Prostate gland (tissue), 2 donors: ENCODE results near the gene CNFN. TPM values are rescaled to one million over a fixed set of nuclear protein-coding genes. Genes with fewer than 3 reads are reported as not detected.
A peak's percentile ranks its signal among the peaks of the same experiment; 100 is the strongest.

Source experiments
- DNase-seq: peaks from one replicate; pipeline ENCODE4 v3.0.0-alpha.2; 2019; ENCODE audit warnings: low spot score
- H3K27ac ChIP-seq, 2 donors: fragments of 200-600 bp; sonication (generic); 2 replicates each; pipeline ENCODE4 v1.5.1; 2017 to 2019
- H3K27me3 ChIP-seq: fragments of 200-600 bp; sonication (generic); replicated peaks from 2 replicates; pipeline ENCODE4 v1.5.1; 2019; ENCODE audit not compliant: insufficient read depth
- H3K36me3 ChIP-seq, 2 donors: fragments of 200-600 bp; sonication (generic); 1 replicate in 1 of 2; 2 replicates in 1 of 2; pipeline versions ENCODE4 v1.5.1 to v1.8.1; 2017 to 2019
- H3K4me1 ChIP-seq: fragments of 200-600 bp; sonication (generic); replicated peaks from 2 replicates; pipeline ENCODE4 v1.5.1; 2019
- H3K4me3 ChIP-seq, 2 donors: fragments of 200-600 bp; sonication (generic); 2 replicates each; pipeline ENCODE4 v1.5.1; 2017 to 2019
- H3K9me3 ChIP-seq: fragments of 200-600 bp; sonication (generic); 2 replicates; pipeline ENCODE4 v1.5.1; 2017
- POLR2A ChIP-seq: fragments of 450-650 bp; IDR thresholded peaks from one replicate; pipeline ENCODE4 v1.6.1; 2016; ENCODE audit warnings: antibody characterized with exemption, mild to moderate bottlenecking
- POLR2AphosphoS5 ChIP-seq: sonication (generic); formaldehyde crosslinking; IDR thresholded peaks from one replicate; pipeline ENCODE4 v1.6.1; 2017; ENCODE audit warnings: antibody characterized with exemption
- WGBS: methylation state at CpG from one replicate; pipeline ENCODE4 v1.1.5; 2018; 5-methylcytosine and 5-hydroxymethylcytosine counted together
- intact Hi-C: fragments of 100-400 bp; cut with DNase I; formaldehyde crosslinking; loops from one replicate; pipeline ENCODE4 v1.14.2; 2022
- total RNA-seq, 2 donors: library from RNA; depleted of rRNA; stranded (reverse); fragments of >200 nt; gene quantifications; one replicate each; pipeline ENCODE4 v1.1.0, GENCODE V29; 2016
- TF ChIP-seq, protein P1 (sequence below), 4 experiments: fragments of 200-600 bp in 2 of 4; fragments of 450-650 bp in 2 of 4; sonication (generic) in 2 of 4; IDR thresholded peaks; 1 replicate in 3 of 4; 2 replicates in 1 of 4; pipeline ENCODE4 v1.5.1; 2016 to 2019; ENCODE audit warnings: antibody characterized with exemption in 4 of 4, mild to moderate bottlenecking in 2 of 4, moderate library complexity in 2 of 4

CNFN gene
- total RNA-seq, 2 donors from 2014 or later: 3.4 to 9.4 TPM

DNA sequence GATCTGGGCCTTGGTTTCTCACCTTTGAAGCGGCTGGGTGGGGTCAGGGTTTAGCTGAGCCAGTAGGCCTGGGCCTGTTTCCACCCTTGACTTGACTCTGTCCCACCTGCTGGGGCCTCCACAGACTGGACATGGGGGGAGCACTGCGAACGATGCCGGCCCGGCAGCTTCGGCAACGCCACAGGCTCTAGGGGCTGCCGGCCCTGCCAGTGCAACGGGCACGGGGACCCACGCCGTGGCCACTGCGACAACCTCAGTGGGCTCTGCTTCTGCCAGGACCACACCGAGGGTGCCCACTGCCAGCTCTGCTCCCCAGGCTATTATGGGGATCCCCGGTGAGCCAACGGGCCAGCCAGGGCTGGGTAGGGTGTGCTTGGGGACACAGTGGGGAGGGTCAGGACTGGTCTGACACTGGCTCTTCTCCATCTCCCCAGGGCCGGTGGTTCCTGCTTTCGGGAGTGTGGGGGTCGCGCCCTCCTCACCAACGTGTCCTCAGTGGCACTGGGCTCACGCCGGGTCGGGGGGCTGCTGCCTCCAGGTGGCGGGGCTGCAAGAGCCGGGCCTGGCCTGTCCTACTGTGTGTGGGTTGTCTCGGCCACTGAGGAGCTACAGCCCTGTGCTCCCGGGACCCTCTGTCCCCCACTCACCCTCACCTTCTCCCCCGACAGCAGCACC lies 36.6 kb downstream of the CNFN start:
- H3K4me1 ChIP-seq: no peaks in the 10 kb centered on the region
- 91% methylated on average over 22 of the region's 29 CpGs for WGBS
- TF ChIP-seq POLR2A (no peak), POLR2AphosphoS5 (no peak)
- TF ChIP-seq, protein P1, sequence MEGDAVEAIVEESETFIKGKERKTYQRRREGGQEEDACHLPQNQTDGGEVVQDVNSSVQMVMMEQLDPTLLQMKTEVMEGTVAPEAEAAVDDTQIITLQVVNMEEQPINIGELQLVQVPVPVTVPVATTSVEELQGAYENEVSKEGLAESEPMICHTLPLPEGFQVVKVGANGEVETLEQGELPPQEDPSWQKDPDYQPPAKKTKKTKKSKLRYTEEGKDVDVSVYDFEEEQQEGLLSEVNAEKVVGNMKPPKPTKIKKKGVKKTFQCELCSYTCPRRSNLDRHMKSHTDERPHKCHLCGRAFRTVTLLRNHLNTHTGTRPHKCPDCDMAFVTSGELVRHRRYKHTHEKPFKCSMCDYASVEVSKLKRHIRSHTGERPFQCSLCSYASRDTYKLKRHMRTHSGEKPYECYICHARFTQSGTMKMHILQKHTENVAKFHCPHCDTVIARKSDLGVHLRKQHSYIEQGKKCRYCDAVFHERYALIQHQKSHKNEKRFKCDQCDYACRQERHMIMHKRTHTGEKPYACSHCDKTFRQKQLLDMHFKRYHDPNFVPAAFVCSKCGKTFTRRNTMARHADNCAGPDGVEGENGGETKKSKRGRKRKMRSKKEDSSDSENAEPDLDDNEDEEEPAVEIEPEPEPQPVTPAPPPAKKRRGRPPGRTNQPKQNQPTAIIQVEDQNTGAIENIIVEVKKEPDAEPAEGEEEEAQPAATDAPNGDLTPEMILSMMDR (IDR thresholded peaks at IDR 0.05): no peak
- no peak overlapping the region for H3K4me3 ChIP-seq
- intact Hi-C loops: no loop called here
- H3K36me3 ChIP-seq: peaks cover 3 to 5% of the 10 kb centered on the region in 2 donors
- no peak overlapping the region for H3K27ac ChIP-seq
- no peaks in the 10 kb centered on the region for H3K27me3 ChIP-seq
- no peak for DNase-seq
- no peaks in the 10 kb centered on the region for H3K9me3 ChIP-seq

DNA sequence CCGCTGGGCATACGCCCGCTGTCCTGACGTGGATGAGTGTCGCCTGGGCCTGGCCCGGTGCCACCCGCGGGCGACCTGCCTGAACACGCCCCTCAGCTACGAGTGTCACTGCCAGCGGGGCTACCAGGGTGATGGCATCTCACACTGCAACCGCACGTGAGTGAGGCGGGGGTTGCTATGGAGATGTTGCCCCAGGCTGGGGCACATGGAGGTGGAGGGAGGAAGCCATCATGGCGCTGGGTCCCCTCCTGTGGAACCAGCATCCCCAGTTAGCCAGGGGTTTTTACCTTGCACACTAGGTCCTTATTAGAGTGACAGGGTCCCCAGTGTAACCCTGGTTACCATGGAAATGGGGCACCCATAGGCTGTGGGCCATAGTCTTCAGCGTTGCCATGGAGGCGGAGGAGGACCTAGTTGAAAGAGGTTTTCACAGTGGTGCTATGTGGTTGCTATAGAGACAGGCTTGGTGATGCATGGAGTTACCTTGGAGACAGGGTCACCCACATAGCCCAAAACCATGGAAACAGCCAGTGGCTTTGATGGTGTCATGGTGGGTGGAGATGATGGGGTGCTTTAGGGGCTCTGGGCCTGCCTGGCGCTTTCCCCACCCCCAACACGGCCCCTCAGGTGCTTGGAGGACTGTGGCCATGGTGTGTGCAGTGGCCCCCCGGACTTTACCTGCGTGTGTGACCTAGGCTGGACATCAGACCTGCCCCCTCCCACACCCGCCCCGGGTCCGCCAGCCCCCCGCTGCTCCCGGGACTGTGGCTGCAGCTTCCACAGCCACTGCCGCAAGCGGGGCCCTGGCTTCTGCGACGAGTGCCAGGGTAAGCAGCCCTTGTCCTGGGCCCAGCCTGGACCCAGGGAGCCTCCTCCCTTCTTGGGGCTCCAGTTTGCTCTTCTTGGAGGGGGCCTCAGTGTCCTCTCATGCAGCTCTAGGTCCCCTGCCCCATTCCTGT lies 37.5 kb downstream of the CNFN start:
- Histone ChIP-seq H3K4me1 (no peaks in the 10 kb centered on the region), H3K27ac (no peak overlapping the region), H3K27me3 (no peaks in the 10 kb centered on the region), H3K36me3 (peaks cover 4 to 5% of the 10 kb centered on the region in 2 donors), H3K9me3 (no peaks in the 10 kb centered on the region), H3K4me3 (no peak overlapping the region)
- no peak for TF ChIP-seq POLR2AphosphoS5
- no peak for TF ChIP-seq POLR2A
- intact Hi-C loops: no loop called here
- WGBS: 63% methylated on average over 26 of the region's 31 CpGs
- DNase-seq: peak; percentile 22

DNA sequence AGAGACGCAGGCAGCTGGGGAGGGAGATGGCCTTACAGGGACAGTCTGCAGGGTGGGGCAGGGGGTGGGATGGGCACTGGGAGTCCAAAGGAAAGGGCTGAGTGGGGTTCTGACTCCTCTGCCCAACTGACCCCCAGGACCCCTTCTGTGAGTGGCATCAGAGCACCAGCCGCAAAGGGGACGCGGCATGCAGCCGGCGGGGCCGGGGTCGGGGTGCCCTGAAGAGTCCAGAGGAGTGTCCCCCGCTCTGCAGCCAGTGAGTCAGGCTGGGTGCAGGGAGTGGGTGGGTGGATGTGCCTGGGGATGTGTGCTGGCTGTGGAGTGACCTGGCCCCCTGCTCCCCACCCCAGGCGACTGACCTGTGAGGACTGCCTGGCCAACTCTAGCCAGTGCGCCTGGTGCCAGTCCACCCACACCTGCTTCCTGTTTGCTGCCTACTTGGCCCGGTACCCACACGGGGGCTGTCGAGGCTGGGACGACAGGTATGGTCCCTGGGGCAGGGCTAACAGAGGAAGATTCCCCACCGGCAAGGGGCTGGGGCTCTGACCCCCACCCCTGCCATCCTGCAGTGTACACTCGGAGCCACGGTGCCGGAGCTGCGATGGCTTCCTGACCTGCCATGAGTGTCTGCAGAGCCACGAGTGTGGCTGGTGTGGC lies 38.9 kb downstream of the CNFN start:
- intact Hi-C loops: no loop called here
- H3K27me3 ChIP-seq: no peaks in the 10 kb centered on the region
- H3K27ac ChIP-seq: no peak overlapping the region
- no peaks in the 10 kb centered on the region for H3K9me3 ChIP-seq
- H3K4me1 ChIP-seq: no peaks in the 10 kb centered on the region
- no peak for DNase-seq
- TF ChIP-seq, protein P1 (IDR thresholded peaks at IDR 0.05): no peak
- TF ChIP-seq POLR2AphosphoS5: no peak
- TF ChIP-seq POLR2A: no peak
- peaks cover 0 to 4% of the 10 kb centered on the region in 2 donors for H3K36me3 ChIP-seq
- no peak overlapping the region for H3K4me3 ChIP-seq
- WGBS: 84% methylated on average over 20 of the region's 21 CpGs

DNA sequence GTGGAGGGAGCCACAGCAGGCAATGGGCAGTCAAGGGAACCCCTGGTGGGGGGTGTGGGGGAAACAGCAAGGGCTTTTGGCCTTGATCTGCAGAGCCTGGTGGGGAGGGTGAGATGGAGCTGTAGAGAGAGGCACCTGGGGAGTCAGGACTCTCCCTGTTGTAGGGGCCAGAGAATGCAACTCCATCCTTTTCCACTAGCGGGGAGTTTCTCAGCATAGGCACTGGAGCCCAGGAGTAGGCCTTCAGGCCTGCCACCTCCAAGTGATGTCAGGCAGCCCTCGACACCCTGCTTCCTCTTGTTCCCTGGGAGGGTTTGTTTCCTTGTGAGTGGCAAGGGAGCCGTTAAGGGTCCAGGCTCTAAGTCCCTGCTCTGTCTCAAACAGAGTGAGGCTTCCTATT lies 39.7 kb downstream of the CNFN start:
- Histone ChIP-seq H3K36me3 (peaks cover 0 to 4% of the 10 kb centered on the region in 2 donors), H3K27ac (no peak overlapping the region), H3K27me3 (no peaks in the 10 kb centered on the region), H3K4me1 (no peaks in the 10 kb centered on the region), H3K4me3 (no peak overlapping the region), H3K9me3 (no peaks in the 10 kb centered on the region)
- intact Hi-C loops: no loop called here
- WGBS: 100% methylated on average over 3 of the region's 3 CpGs
- no peak for DNase-seq
- TF ChIP-seq POLR2AphosphoS5: no peak
- TF ChIP-seq, protein P1 (IDR thresholded peaks at IDR 0.05): no peak
- TF ChIP-seq POLR2A: no peak
